Heart left ventricle (tissue), 13 donors: Measurements from ENCODE around the gene UHRF2.

Experiments
- CTCF ChIP-seq, 12 donors: fragments of 200-600 bp; sonication (generic) in 4 of 12; IDR thresholded peaks; one replicate each; pipeline versions ENCODE4 v1.5.0 to v1.8.0; 2018 to 2022; ENCODE audit warnings: antibody characterized with exemption in 12 of 12, mild to moderate bottlenecking in 5 of 12
- POLR2A ChIP-seq, 2 donors: fragments of 450-650 bp; IDR thresholded peaks; one replicate each; pipeline ENCODE4 v1.6.1; 2017; ENCODE audit warnings: antibody characterized with exemption in 2 of 2, mild to moderate bottlenecking in 2 of 2, moderate library complexity in 2 of 2
- donor health status: ischemic (EF 13 %, LVEDD 7.1; RV severe dilation, severe dysfunction).
- donor health status: DM: no; HTN: yes; CAD: no.
- donor health status: DM: no; HTN: no; CAD: no.
- donor health status: ischemic (EF 25% LVEDD 6.9; RV normal size, moderate dysfunction).
- donor health status: ischemic (EF 25% LVEDD 5.7; RV mildly dilated, moderate dysfunction).
- donor health status: ischemic (EF 35%, LVEDD 5.7; RV mildly dilated, moderate dysfunction).
- donor health status: nonischemic (EF 11% LVEDD 7.7; RV severe dilation, severe dysfunction).
- donor health status: DM: yes; HTN: yes; CAD: no.
- donor health status: PGD.
- donor health status: ischemic (EF 29% LVEDD 5.4; RV normal size, mild dysfunction).
- donor health status: nonischemic (EF 23%, LVEDD 6.1; RV moderate dilation, normal function).

- TF ChIP-seq CTCF (IDR thresholded peaks at IDR 0.05): no peak
- TF ChIP-seq POLR2A (IDR thresholded peaks at IDR 0.05): no peak
These were observed 139.0 kb downstream of the UHRF2 start for GRCh38 chr9:6552033-6552432.
